ENCODE results near the gene PLD6. TPM values are rescaled to one million over a fixed set of nuclear protein-coding genes. Genes with fewer than 3 reads are reported as not detected.

Gene PLD6
- polyA plus RNA-seq, 12 donors: 3.0 to 5.5 (median 4.2) TPM; not detected in 1

DNA sequence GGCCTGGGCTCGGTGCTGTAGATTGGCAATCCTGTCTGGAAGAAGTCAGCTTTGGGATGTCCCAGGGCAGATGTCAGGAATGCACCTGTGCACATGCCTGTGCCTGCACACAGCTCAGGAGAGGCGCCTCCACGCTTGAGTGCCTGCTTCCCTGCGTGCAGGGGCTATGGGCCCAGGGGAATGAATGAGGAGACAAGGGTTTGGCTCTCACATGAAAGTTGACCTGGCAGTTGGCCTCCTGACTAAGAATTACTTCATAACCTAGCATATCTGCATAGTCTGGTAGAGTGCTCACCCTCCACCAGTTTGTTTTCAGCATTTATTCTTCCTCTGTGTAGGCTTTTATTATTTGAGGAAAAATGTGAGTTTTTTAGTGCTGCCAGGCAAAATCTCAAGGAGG lies 50.0 kb downstream of the PLD6 start:
- DNase-seq: no peak

GRCh38 chr17:17155568-17155967 lies 50.6 kb downstream of the PLD6 start:
- no peak for DNase-seq

- no peak for DNase-seq
Measured at GRCh38 chr17:17154981-17155380, 51.2 kb downstream of the PLD6 start.

- DNase-seq: no peak
Measured at GRCh38 chr17:17154556-17154955, 51.6 kb downstream of the PLD6 start.

DNA sequence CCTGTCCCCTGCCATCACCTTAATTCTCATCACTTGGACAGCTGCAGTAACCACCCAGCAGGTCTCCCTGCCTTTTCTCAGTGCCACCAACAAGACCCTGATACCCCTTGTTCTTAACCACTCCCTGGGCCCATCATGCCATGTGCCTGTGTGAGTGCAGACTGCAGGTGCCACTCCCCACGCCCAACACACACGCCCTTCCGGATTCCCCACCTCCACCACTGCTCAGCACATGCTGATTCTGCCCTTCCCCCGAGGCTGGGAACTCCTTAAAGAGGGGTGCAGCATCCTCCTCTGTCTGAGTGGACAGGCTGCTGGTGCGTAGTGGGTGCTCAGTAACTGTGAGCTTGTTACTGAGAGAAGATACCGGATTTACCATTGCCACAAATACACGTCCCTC lies 52.4 kb downstream of the PLD6 start:
- DNase-seq: no peak

DNA sequence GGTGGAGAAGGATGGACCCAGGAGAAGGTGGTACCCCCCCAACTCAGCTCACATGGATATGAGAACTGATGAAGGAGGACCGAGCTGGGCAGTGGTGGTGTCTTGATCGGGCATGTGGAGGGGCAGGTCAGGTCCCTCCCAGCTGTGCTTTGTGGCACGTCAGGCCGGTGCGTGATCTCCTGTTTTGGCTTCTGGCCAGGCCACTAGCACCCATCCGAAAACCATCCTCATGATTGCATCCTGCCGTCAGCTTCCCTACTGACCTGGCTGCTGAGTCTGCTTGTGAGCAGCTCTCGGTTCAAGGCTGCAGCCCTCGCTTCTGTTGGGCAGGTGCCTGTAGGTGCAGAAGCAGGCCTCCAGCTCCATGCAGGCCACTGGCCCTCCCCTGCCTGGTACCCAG lies 53.1 kb downstream of the PLD6 start:
- DNase-seq: no peak

DNA sequence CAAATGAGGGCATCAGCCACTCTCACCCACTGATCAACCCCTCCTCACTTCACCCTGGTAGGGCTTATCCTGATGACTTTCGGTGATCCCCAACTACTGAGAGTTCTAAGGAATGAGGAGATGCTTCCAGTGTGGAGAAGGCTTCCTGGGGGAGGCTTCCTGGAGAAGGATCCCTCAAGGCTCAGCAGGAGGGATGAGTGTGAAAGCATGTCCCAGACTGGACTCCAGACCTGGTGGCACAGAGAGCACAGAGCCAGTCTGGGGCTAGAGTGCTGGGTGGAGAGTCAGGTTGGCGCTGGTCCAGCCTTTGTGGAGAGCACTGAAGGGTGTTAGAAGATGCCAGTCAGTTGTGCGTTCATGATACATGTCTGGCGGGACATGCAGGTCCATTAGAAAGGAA lies 53.7 kb downstream of the PLD6 start:
- no peak for DNase-seq

- DNase-seq: peak; percentile 19
Measured at GRCh38 chr17:17151962-17152361, 54.2 kb downstream of the PLD6 start.

DNA sequence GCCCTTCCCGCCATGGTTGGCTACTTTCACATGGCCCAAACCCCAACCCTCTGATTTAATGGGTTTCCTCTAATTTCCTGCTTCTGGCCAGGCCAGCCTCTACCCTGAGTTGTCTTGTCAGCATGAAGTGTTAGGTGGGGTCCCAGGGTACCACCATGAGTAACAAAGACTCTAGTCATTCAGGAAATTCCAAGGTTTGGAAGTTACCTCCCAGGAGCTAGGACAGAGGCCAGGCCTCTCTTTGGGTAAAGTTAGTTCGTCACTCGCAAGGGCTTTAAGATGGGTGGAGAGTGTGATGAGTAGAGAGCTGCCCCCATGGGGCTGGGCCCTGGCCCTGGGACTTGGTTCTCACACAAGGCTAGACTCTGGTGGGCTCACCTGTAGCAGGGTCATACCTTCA lies 54.6 kb downstream of the PLD6 start:
- no peak for DNase-seq

GRCh38 chr17:17151055-17151454 lies 55.1 kb downstream of the PLD6 start:
- DNase-seq: no peak

Other genes starting within 250 kb of the PLD6 start
- gene TNFRSF13B, start 234.2 kb downstream of the PLD6 start, polyA plus RNA-seq (ENCODE audit: insufficient read length in 12 of 12): 1 to 10 TPM in 2 of 12 donors, under 1 TPM in 7, not detected in 3; 0.17 to 2.1 (median 0.82) TPM
- 100 to 1,000 TPM; 100 to 231 (median 191) TPM for gene MPRIP, start 163.9 kb downstream of the PLD6 start, polyA plus RNA-seq (ENCODE audit: insufficient read length in 12 of 12)
- 10 to 100 TPM in 11 of 12 donors, not detected in 1; 16.8 to 32.2 (median 24.8) TPM for gene FLCN, start 30.8 kb upstream of the PLD6 start, polyA plus RNA-seq (ENCODE audit: insufficient read length in 12 of 12)
- gene COPS3, start 74.9 kb upstream of the PLD6 start, polyA plus RNA-seq (ENCODE audit: insufficient read length in 12 of 12): 10 to 100 TPM in 11 of 12 donors, not detected in 1; 71.3 to 84.7 (median 79.5) TPM
- gene NT5M, start 97.0 kb upstream of the PLD6 start, polyA plus RNA-seq (ENCODE audit: insufficient read length in 12 of 12): 1 to 10 TPM in 10 of 12 donors, not detected in 2; 3.7 to 7.9 (median 5.7) TPM

Data from muscle of arm (tissue), 12 donors.